EL (cell line): ENCODE results near the gene GGCT.

Source experiments
- DNase-seq: peaks from one replicate; pipeline ENCODE4 v3.0.0-alpha.2; 2016

Gene GGCT

DNA sequence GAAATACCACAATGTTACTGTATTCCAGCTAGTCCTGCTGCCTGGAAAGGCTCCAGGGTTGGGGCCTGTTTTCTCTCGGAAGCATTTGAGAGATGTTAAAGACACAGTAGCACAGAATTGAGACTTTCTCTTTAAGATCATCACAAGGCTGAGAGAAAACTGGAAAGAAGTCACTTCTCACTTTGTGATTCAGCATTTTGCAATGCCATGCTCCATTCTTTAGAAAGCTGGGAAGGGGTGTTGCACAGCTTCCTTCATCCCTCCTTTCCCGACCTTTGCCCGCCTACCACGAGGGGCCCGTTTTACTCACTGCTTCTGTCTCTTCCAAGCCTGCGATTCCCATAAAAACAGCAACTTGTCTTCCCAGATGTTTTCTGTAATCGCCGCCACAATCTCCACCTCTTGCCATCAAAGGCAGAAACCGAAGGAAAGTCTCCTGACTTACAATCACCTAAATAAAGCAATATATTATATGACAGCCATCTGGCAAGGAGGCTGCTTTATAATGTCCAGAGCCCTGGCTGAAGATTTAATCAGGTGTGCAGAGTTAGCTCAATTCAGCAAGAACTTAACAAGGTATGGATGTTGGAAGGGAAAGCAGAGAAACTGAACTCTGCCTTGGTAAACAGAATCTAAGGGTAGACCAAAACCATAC lies 44.9 kb downstream of the GGCT start:
- DNase-seq = peak; percentile 95

DNA sequence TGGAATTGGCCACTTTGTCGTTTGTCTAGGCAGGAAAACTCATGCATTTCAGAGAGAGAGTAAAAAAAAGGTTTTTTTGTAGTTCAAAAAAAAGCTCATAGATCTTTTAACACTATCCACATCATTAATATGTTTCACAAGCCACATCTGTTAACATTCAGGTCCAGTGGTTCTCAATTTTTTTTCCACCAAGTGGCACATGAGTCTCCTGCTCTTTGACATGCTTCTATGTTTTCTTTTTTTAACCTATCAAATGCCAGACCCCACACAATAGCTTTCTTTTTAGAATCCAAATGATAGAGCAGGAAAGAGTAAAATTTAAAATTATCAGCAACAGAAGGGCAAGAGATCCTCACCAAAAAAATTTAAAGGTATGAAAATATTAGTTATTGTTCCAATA lies 46.3 kb downstream of the GGCT start:
- DNase-seq = no peak

DNA sequence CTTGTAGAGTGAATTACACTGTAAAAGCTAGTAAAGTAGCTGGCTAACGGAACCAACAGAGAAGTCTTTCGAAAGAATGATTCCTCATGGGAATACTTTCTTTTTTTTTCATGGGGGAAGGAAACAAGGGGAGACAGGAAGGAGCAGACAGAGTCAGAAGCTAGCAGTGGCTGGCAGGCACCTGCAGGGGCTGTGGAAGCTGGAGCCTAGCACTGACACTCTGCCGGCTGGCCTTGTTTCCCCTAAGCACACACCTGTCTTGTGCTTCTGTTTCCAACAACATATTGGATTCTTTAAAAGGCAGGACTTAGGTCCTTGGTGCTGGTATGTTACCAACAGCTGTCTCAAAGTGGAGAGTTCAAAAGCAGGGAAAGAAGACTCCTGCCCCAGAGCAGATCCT lies 50.7 kb downstream of the GGCT start:
- DNase-seq = no peak

DNA sequence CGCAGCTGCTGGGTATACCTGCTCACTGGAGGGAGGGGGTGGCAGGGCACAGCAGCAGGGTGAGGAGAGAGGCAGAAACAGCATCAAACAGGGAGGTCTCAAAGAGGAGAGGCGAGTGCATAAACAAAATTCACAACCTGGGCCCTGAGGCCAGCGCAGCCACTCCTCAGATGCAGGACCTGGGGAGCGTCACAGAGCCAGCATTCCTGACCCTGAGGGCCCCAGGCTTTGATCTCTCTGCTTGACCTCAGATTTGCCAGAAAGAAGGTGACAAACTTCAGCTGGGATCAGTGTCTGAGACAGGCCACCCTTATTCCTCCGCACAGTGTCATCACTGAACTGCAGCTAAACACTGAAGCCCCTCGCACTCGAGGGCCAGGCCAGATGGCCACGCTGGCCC lies 51.6 kb downstream of the GGCT start:
- DNase-seq = no peak

GRCh38 chr7:30452280-30452930 lies 52.2 kb downstream of the GGCT start:
- DNase-seq = no peak

DNA sequence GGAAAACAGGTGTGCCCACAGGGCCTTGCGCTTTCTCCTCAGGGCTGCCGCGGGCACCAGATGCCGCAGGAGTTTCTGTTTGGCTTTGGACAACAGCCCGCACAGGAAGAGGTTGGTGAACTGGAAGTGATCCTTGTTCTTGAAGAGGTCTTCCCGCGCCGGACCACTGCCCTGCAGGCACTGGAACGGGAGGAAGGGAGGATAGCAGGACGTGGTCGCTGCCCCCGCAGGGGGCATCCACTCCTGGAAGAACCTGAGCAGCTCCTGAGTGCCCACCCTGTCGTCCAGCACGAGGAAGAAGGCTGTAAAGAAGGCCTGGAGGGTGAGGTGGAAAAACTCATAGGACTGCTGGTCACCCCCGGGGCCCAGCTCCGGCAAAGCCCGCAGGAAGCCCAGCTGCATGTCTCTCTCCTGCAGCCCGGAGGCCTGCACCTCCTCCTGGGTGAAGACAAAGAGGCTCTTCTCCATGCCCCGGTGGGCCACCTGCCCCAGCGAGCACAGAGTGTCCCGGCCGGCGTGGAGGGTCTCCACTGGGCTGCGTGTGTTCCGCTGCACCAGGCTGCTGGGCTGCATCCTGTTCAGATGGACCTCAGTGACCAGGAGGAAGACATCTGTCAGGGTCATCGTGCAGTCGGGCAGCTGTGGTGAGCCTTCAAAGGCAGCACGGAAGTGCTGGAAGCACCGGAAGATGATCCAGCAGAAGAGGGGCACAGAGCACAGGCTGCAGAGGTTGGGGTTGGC lies 52.9 kb downstream of the GGCT start:
- DNase-seq = no peak

DNA sequence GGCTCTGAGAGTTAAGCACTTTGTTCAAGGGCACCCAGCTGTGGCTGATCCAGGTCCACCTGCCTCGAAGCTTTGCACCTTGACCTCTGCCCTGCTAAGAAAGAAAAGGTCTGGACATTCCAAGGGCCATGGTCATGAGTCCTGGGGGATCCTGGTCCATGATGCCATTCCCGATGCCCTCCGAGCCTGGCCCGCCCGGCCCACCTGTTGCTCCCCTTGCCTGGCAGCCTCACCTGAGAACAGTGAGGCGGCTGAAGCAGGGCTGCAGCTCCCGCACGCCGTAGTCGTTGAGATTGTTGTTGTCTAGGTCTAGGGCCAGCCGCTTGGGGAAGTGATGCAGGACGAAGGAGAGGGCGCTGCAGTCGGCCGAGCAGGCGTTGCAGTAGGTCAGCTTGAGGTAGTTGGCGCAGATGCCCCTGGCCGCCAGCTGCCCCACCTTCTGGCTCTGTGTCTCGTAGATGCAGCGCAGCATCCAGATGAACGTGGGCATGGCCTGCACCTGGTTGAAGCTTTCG lies 53.6 kb downstream of the GGCT start:
- no peak for DNase-seq

DNA sequence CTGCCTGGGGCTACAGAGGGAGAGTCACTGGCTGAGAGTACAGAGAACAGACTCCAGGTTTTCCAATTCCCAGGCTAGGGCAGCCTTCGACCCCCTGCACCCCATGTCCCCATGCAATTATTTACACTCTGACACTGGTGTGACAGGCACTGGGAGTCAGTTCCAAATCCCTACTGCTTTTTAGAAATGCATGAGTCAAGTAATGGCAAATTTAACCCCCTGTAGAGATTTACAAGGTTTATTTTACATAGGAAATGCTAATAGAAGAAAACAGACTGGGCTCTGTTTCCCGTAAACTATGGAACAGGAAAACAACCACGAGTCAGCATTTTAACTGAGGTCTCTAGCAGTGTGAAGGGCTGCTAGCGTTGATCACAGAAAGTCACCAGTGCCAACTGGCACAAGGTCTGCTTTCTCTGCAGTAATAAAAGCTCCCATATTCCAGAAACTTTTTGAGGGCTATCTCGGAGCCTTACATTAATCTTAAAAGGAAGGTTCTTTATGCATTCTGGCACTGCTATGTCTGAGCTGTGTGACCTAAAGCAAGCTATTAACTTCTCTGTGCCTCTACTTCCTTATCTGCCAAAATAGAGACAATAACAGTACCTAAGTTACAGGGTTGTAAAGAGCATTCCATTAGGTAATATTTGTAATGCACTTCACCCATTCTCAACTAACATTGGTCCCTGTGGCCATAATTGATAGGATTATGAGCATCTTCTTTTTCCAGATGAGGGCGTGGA lies 54.2 kb downstream of the GGCT start:
- no peak for DNase-seq

- DNase-seq = no peak
Measured at GRCh38 chr7:30448461-30449189, 56.0 kb downstream of the GGCT start.

GRCh38 chr7:30447466-30447865 lies 57.2 kb downstream of the GGCT start:
- no peak for DNase-seq
